Fibroblast of lung (primary cell): ENCODE measurements around the gene DCBLD2.

Source experiments
- CTCF ChIP-seq, 2 donors: IDR thresholded peaks in 1 of 2; conservative IDR thresholded peaks in 1 of 2; 1 replicate in 1 of 2; 2 replicates in 1 of 2; pipeline ENCODE4 v1.5.1; 2011 to 2012; ENCODE audit warnings: low read length in 2 of 2, control low read depth in 1 of 2, inconsistent platforms in 1 of 2, low read depth in 1 of 2, mild to moderate bottlenecking in 1 of 2
- EZH2 ChIP-seq: IDR thresholded peaks from 2 replicates; pipeline ENCODE4 v1.5.1; 2012; ENCODE audit warnings: low read length, control low read depth, mild to moderate bottlenecking; ENCODE audit errors: missing control alignments

GRCh38 chr3:98920166-98920565 is 18.7 kb upstream of the DCBLD2 start:
- no peak for TF ChIP-seq CTCF (conservative IDR thresholded peaks at IDR 0.05 in 1 of 2, IDR thresholded peaks at IDR 0.05 in 1 of 2; ENCODE audit: low read depth in 1 of 2, low read length in 2 of 2)
- TF ChIP-seq EZH2, result no peak
